ENCODE data around the gene WDR27. TPM values are rescaled to one million over a fixed set of nuclear protein-coding genes. Genes with fewer than 3 reads are reported as not detected.
A peak's percentile ranks its signal among the peaks of the same experiment; 100 is the strongest.

Gene WDR27
- total and polyA plus RNA-seq, 12 donors, result 3.2 to 12.0 (median 6.6) TPM

DNA sequence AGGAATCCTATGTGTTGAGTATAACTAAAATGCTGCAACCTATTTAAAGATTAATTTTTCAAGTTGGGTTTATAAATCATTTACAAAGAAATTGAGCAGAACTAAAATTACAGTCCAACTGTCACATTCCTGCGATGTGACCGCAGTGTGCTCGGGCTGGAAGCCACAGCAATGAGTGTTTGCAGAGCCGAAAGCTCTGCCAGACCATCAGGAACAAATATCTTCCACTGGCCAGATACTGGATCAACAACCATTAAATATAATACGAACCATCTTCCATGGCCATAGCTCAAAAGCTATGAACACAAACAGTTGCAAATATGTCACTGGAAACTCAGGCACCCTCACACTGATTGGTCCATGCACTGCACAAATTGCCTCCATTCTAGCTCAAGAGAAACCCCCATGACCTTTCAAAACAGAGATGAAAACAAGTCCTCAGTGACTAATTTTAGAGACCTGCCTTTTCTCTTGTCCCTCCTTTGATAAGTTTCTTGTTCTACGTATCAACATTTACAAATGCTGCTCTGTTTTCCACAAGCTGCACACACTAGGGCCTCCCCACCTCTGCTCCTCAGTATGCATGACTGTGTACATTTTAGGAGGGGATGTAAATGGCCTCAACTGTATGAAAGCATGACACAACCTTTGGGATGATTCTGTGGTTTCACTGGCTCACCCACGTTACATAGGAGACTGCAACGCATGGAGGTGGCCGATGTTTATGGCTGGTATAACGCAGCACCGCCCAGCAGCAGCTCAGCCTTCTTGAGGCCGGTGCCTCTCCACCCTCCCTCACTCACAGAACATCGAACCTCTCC is 171.7 kb downstream of the WDR27 start:
- WGBS, 2 donors, result 81 to 88% methylated on average over 13 of the region's 13 CpGs
- H3K27ac ChIP-seq, result peak overlapping the region in 2 of 10 donors; percentile 26 to 57
- DNase-seq, result no peak

DNA sequence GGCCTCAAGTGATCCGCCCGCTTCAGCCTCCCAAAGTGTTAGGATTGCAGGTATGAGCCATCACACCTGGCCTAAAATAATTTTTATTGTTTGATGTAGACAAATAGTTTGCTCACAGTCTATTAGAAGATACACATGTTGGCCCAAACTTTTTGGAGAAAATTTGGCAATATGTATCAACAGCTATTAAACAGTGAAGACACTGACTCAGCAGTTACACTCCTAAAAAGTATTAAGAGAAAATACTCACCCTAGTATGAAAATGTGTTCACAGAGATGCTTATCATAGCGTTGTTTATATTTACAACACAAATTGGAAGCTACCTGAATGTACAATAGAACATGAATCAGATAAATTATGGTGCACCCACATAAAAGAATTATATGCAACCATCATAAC is 173.1 kb downstream of the WDR27 start:
- TF ChIP-seq, protein P1, sequence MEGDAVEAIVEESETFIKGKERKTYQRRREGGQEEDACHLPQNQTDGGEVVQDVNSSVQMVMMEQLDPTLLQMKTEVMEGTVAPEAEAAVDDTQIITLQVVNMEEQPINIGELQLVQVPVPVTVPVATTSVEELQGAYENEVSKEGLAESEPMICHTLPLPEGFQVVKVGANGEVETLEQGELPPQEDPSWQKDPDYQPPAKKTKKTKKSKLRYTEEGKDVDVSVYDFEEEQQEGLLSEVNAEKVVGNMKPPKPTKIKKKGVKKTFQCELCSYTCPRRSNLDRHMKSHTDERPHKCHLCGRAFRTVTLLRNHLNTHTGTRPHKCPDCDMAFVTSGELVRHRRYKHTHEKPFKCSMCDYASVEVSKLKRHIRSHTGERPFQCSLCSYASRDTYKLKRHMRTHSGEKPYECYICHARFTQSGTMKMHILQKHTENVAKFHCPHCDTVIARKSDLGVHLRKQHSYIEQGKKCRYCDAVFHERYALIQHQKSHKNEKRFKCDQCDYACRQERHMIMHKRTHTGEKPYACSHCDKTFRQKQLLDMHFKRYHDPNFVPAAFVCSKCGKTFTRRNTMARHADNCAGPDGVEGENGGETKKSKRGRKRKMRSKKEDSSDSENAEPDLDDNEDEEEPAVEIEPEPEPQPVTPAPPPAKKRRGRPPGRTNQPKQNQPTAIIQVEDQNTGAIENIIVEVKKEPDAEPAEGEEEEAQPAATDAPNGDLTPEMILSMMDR (IDR thresholded peaks at IDR 0.05), result no peak
- Histone ChIP-seq H3K4me1 (peaks cover 0 to 13% (median 4%) of the 10 kb centered on the region in 9 donors), H3K9me3 (peaks cover 0 to 8% (median under 1%) of the 10 kb centered on the region in 11 donors), H3K27me3 (no peaks in the 10 kb centered on the region), H3K4me3 (no peak overlapping the region), H3K27ac (no peak overlapping the region), H3K36me3 (no peaks in the 10 kb centered on the region)
- WGBS, 2 donors, result 98% methylated on average over 3 of the region's 3 CpGs
- no peak for DNase-seq
- ATAC-seq, result no peak
- intact Hi-C loops (cut with DNase I), result loop anchor here in 4 of 10 donors (10.0 kb wide), 2 partner anchors 574 to 634 kb away; no protein-coding TSS in a partner anchor

More for the DNA sequence above, 171.7 kb downstream of the WDR27 start:
- Histone ChIP-seq H3K9me3 (peaks cover 0 to 22% (median 7%) of the 10 kb centered on the region in 11 donors), H3K27me3 (no peaks in the 10 kb centered on the region), H3K36me3 (no peaks in the 10 kb centered on the region), H3K4me1 (peaks cover 0 to 13% (median 4%) of the 10 kb centered on the region in 9 donors), H3K4me3 (no peak overlapping the region)
- peak in 7 of 8 donors; percentile 38 to 88 (median 69) for ATAC-seq
- TF ChIP-seq, protein P1 (IDR thresholded peaks at IDR 0.05), result no peak
- intact Hi-C loops (cut with DNase I), result loop anchor here in 4 of 10 donors (10.0 kb wide), 2 partner anchors 575 to 635 kb away; no protein-coding TSS in a partner anchor

GRCh38 chr6:169527306-169527705 is 174.5 kb downstream of the WDR27 start:
- intact Hi-C loops (cut with DNase I), result loop anchor here in 4 of 10 donors (10.0 kb wide), 2 partner anchors 573 to 633 kb away; no protein-coding TSS in a partner anchor
- 93 to 95% methylated on average over 1 of the region's 1 CpG for WGBS, 2 donors
- Histone ChIP-seq H3K9me3 (peaks cover 0 to 5% (median 0%) of the 10 kb centered on the region in 11 donors), H3K27me3 (no peaks in the 10 kb centered on the region), H3K27ac (no peak overlapping the region), H3K4me1 (peaks cover 0 to 13% (median 4%) of the 10 kb centered on the region in 9 donors), H3K4me3 (no peak overlapping the region), H3K36me3 (no peaks in the 10 kb centered on the region)
- ATAC-seq (no peak), DNase-seq (no peak)
- TF ChIP-seq, protein P1 (IDR thresholded peaks at IDR 0.05), result no peak

DNA sequence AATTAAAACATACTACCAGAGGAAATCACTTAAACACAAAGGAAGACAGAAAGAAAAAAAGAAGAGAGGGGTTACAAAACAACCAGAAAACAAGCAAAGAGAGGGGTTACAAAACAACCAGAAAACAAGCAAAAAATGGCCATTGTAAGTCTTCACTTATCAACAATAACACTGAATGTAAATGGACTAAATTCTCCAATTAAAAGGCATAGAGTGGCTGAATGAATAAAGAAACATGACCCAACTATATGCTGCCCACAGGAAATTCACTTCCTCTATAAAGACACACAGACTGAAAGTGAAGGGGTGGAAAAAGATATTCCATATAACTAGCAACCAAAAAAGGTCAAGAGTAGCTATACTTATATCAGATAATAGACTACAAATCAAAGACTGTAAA is 180.0 kb downstream of the WDR27 start:
- TF ChIP-seq, protein P1 (IDR thresholded peaks at IDR 0.05), result no peak
- peaks cover 0 to 43% (median 4%) of the 10 kb centered on the region in 11 donors for H3K9me3 ChIP-seq
- H3K36me3 ChIP-seq, result no peaks in the 10 kb centered on the region
- no peak overlapping the region for H3K4me3 ChIP-seq
- ATAC-seq (no peak), DNase-seq (no peak)
- intact Hi-C loops (cut with DNase I), result loop anchor here in 8 of 10 donors (2.0 to 10.0 kb wide), 6 partner anchors 565 to 627 kb away; no protein-coding TSS in a partner anchor
- no peaks in the 10 kb centered on the region for H3K27me3 ChIP-seq
- H3K4me1 ChIP-seq, result no peaks in the 10 kb centered on the region
- no peak overlapping the region for H3K27ac ChIP-seq

All from heart right ventricle (tissue), 16 donors.